ENCODE data around the gene DUSP15.

DNA sequence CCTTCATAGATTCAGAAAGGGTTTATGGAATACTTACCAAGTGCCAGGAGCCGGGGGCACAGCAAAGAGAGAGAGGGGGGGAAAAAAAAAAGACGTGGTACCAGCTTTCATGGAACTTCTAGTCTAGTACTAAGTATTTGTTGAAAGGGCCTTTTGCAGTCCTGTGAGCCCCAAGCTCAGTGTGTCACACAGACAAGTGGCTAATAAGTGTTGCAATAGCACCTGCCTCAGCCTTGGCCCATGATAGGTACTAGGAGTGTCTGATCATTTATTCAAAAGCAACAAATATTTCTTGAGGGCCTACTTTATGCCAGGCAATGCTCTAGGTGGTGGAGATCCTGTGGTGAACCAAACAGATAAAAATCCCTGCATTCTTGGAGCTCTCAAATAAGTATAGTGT is 43.3 kb downstream of the DUSP15 start:
- TF ChIP-seq BACH2 (CRISPR knock-in tag; IDR thresholded peaks at IDR 0.05; ENCODE audit: borderline replicate concordance) (no peak), RARB (CRISPR knock-in tag; IDR thresholded peaks at IDR 0.05) (no peak)
- TF ChIP-seq, protein P1, sequence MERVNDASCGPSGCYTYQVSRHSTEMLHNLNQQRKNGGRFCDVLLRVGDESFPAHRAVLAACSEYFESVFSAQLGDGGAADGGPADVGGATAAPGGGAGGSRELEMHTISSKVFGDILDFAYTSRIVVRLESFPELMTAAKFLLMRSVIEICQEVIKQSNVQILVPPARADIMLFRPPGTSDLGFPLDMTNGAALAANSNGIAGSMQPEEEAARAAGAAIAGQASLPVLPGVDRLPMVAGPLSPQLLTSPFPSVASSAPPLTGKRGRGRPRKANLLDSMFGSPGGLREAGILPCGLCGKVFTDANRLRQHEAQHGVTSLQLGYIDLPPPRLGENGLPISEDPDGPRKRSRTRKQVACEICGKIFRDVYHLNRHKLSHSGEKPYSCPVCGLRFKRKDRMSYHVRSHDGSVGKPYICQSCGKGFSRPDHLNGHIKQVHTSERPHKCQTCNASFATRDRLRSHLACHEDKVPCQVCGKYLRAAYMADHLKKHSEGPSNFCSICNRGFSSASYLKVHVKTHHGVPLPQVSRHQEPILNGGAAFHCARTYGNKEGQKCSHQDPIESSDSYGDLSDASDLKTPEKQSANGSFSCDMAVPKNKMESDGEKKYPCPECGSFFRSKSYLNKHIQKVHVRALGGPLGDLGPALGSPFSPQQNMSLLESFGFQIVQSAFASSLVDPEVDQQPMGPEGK (CRISPR knock-in tag; IDR thresholded peaks at IDR 0.05; ENCODE audit: borderline replicate concordance): no peak

Measured in SK-N-SH treated with all-trans-retinoic acid at 6 μM for 48 hours (cell line).